PC-3 (cell line): ENCODE measurements around the gene PATL2.

ENCODE experiments used
- CTCF ChIP-seq: fragments of 300-600 bp; sonication (generic); conservative IDR thresholded peaks from 2 replicates; pipeline ENCODE4 v1.5.1; 2017; ENCODE audit warnings: antibody characterized with exemption, low read depth, mild to moderate bottlenecking, low read length
- EZH2 ChIP-seq: fragments of 300-600 bp; sonication (generic); IDR thresholded peaks from one replicate; pipeline ENCODE4 v1.6.1; 2017; ENCODE audit warnings: antibody characterized with exemption, mild to moderate bottlenecking, low read length; ENCODE audit not compliant: unreplicated experiment

GRCh38 chr15:44711743-44712345 is 721 bp upstream of the PATL2 start:
- TF ChIP-seq CTCF (no peak), EZH2 (no peak)
